ENCODE data around the gene RBMS1. TPM values are rescaled to one million over a fixed set of nuclear protein-coding genes. Genes with fewer than 3 reads are reported as not detected.

The RBMS1 gene
- total and polyA plus RNA-seq, 2 donors (not counting 1 experiment from before 2014, with no cell fraction given), result 18.0 to 36.7 TPM

DNA sequence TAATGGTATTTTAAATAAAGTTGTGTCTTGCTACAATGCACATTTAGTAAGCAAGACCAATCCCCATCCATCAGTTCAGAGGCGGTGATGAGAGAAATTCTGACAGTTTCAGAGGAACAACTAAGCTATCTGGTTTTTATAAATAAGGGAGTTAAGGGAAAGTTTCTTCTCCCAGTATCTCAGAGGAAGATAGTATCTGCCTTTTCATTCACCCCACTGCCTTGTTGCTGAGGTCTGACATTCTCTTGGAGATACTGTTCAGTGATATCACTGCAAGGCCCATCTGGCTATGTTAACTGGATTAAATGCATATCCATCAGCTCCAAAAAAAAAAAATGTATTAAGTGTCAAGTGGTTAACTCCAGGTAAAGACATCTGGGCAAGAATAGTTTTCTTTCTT is 47.9 kb downstream of the RBMS1 start:
- intact Hi-C loops (cut with micrococcal nuclease), result no loop called here
- ATAC-seq (ENCODE audit: low read depth) (no peak), DNase-seq (no peak)
- no peak overlapping the region for H3K4me2 ChIP-seq (replicated peaks; ENCODE audit: low read depth, low read length, poor library complexity, severe bottlenecking)
- Mint-ChIP-seq H3K27ac (no peak overlapping the region), H3K4me1 (no peaks in the 10 kb centered on the region), H3K9me3 (ENCODE audit: insufficient read depth) (peaks cover 4% of the 10 kb centered on the region), H3K27me3 (no peaks in the 10 kb centered on the region), H3K4me3 (no peak overlapping the region)
- peaks cover 0 to 18% (median 0%) of the 10 kb centered on the region in 3 donors for H3K9me3 ChIP-seq (ENCODE audit: control extremely low read depth in 1 of 3, control insufficient read depth in 2 of 3, insufficient read depth in 1 of 3, low read length in 2 of 3)
- H2AFZ ChIP-seq (ENCODE audit: insufficient read depth, low read depth, low read length, poor library complexity, severe bottlenecking), result no peak overlapping the region
- H3K4me3 ChIP-seq (ENCODE audit: control extremely low read depth in 1 of 5, extremely low read depth in 1 of 5, insufficient read depth in 1 of 5, low read depth in 2 of 5, low read length in 4 of 5), result no peak overlapping the region
- no peaks in the 10 kb centered on the region for H3K27me3 ChIP-seq (replicated peaks in 1 of 4; ENCODE audit: control extremely low read depth in 1 of 4, control insufficient read depth in 3 of 4, insufficient read depth in 4 of 4, low read length in 3 of 4)
- no peaks in the 10 kb centered on the region for H3K36me3 ChIP-seq (replicated peaks in 1 of 2; ENCODE audit: control extremely low read depth in 1 of 2, control insufficient read depth in 1 of 2, extremely low read depth in 1 of 2, insufficient read depth in 2 of 2, low read length in 1 of 2)
- H3K9ac ChIP-seq (ENCODE audit: low read length), result no peak overlapping the region
- WGBS (ENCODE audit: insufficient coverage), result no CpG with 5 or more reads among the region's 1 CpG
- TF ChIP-seq CTCF (IDR thresholded peaks at IDR 0.05), result no peak
- no peak for TF ChIP-seq EZH2 (IDR thresholded peaks at IDR 0.05; ENCODE audit: borderline replicate concordance, insufficient read depth, low read depth, low read length, poor library complexity, severe bottlenecking)
- POLR2A ChIA-PET, result no interaction called here
- H3K79me2 ChIP-seq (ENCODE audit: control insufficient read depth, insufficient read depth, low read length), result no peaks in the 10 kb centered on the region
- CTCF ChIA-PET, result interaction anchor here (0.9 kb wide), 1 partner anchor 11 kb away, joined by 3 read pairs; no protein-coding TSS in a partner anchor
- H3K27ac ChIP-seq (ENCODE audit: low read length in 2 of 2), result no peak overlapping the region
- H4K20me1 ChIP-seq (ENCODE audit: control insufficient read depth, insufficient read depth, low read length, poor library complexity, severe bottlenecking), result no peaks in the 10 kb centered on the region
- H3K4me1 ChIP-seq (ENCODE audit: control insufficient read depth in 2 of 2, insufficient read depth in 2 of 2, low read length in 2 of 2), result no peaks in the 10 kb centered on the region

DNA sequence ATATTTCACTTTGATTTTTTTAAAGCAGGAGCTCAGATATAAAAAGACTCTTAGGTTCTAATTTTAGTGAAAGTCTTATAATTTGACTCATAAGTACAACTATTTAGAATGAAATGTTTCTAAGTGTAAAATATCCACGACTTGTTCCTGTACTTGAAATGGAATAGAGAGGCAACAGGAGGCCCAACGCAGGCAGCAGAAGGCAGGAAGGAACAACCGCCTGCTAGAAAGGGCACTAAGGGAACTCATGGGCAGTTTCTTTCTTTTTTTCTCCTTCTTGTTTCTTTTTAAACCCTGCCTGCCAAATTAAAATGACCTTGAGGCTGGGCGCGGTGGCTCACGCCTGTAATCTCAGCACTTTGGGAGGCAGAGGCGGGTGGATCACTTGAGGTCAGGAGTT is 51.0 kb downstream of the RBMS1 start:
- TF ChIP-seq CTCF (IDR thresholded peaks at IDR 0.05) (no peak), EZH2 (IDR thresholded peaks at IDR 0.05; ENCODE audit: borderline replicate concordance, insufficient read depth, low read depth, low read length, poor library complexity, severe bottlenecking) (no peak)
- no peak overlapping the region for H3K4me3 Mint-ChIP-seq
- no peaks in the 10 kb centered on the region for H3K4me1 Mint-ChIP-seq
- H3K9ac ChIP-seq (ENCODE audit: low read length), result no peak overlapping the region
- WGBS (ENCODE audit: insufficient coverage), result 96% methylated on average over 5 of the region's 7 CpGs
- peaks cover 4% of the 10 kb centered on the region for H3K9me3 Mint-ChIP-seq (ENCODE audit: insufficient read depth)
- no peaks in the 10 kb centered on the region for H3K79me2 ChIP-seq (ENCODE audit: control insufficient read depth, insufficient read depth, low read length)
- peaks cover 9% of the 10 kb centered on the region for H3K27me3 Mint-ChIP-seq
- no peaks in the 10 kb centered on the region for H3K4me1 ChIP-seq (ENCODE audit: control insufficient read depth in 2 of 2, insufficient read depth in 2 of 2, low read length in 2 of 2)
- ChIA-PET CTCF (no interaction called here), POLR2A (no interaction called here)
- no peak for ATAC-seq (ENCODE audit: low read depth)
- H3K27me3 ChIP-seq (replicated peaks in 1 of 4; ENCODE audit: control extremely low read depth in 1 of 4, control insufficient read depth in 3 of 4, insufficient read depth in 4 of 4, low read length in 3 of 4), result no peaks in the 10 kb centered on the region
- H3K36me3 ChIP-seq (replicated peaks in 1 of 2; ENCODE audit: control extremely low read depth in 1 of 2, control insufficient read depth in 1 of 2, extremely low read depth in 1 of 2, insufficient read depth in 2 of 2, low read length in 1 of 2), result no peaks in the 10 kb centered on the region
- no peak for DNase-seq
- no peak overlapping the region for H2AFZ ChIP-seq (ENCODE audit: insufficient read depth, low read depth, low read length, poor library complexity, severe bottlenecking)
- H4K20me1 ChIP-seq (ENCODE audit: control insufficient read depth, insufficient read depth, low read length, poor library complexity, severe bottlenecking), result no peaks in the 10 kb centered on the region
- no peak overlapping the region for H3K27ac ChIP-seq (ENCODE audit: low read length in 2 of 2)
- intact Hi-C loops (cut with micrococcal nuclease), result no loop called here
- H3K9me3 ChIP-seq (ENCODE audit: control extremely low read depth in 1 of 3, control insufficient read depth in 2 of 3, insufficient read depth in 1 of 3, low read length in 2 of 3), result peaks cover 0 to 12% (median 0%) of the 10 kb centered on the region in 3 donors
- no peak overlapping the region for H3K4me3 ChIP-seq (ENCODE audit: control extremely low read depth in 1 of 5, extremely low read depth in 1 of 5, insufficient read depth in 1 of 5, low read depth in 2 of 5, low read length in 4 of 5)
- no peak overlapping the region for H3K4me2 ChIP-seq (replicated peaks; ENCODE audit: low read depth, low read length, poor library complexity, severe bottlenecking)
- H3K27ac Mint-ChIP-seq, result no peak overlapping the region
